DOHH2 (cell line): ENCODE results near the gene ARHGEF35.
A peak's percentile ranks its signal among the peaks of the same experiment; 100 is the strongest.
"Not testable (repeated sequence)": the region's sequence is repeated elsewhere in the genome, so short reads cannot be mapped to it uniquely, and the experiment has no call there.

Source experiments
- H3F3A ChIP-seq: fragments of 200-600 bp; sonication (generic), shearing (Covaris generic); 2 replicates; pipeline ENCODE4 v1.6.0; 2016; ENCODE audit warnings: antibody characterized with exemption, mild to moderate bottlenecking; ENCODE audit not compliant: control insufficient read depth, insufficient read depth
- H3K27ac ChIP-seq: fragments of 200-600 bp; sonication (generic); 2 replicates; pipeline ENCODE4 v1.5.1; 2014; ENCODE audit warnings: low read depth, mild to moderate bottlenecking, low read length, moderate library complexity
- H3K27me3 ChIP-seq: fragments of 200-600 bp; sonication (generic); 2 replicates; pipeline ENCODE4 v1.6.1; 2014; ENCODE audit warnings: mild to moderate bottlenecking, low read length, mixed read lengths; ENCODE audit not compliant: control insufficient read depth
- H3K36me3 ChIP-seq: fragments of 200-600 bp; sonication (generic); 2 replicates; pipeline ENCODE4 v1.6.1; 2014; ENCODE audit warnings: mild to moderate bottlenecking, low read length, moderate library complexity, mixed read lengths; ENCODE audit not compliant: control insufficient read depth
- H3K4me1 ChIP-seq: fragments of 200-600 bp; sonication (generic); 2 replicates; pipeline ENCODE4 v1.6.1; 2014; ENCODE audit warnings: mild to moderate bottlenecking, low read length, mixed read lengths; ENCODE audit not compliant: control insufficient read depth
- H3K4me2 ChIP-seq: fragments of 200-600 bp; sonication (generic); 2 replicates; pipeline ENCODE4 v1.6.0; 2014; ENCODE audit warnings: mild to moderate bottlenecking, low read length, moderate library complexity
- H3K4me3 ChIP-seq: fragments of 200-600 bp; sonication (generic); 2 replicates; pipeline ENCODE4 v1.5.1; 2014; ENCODE audit warnings: mild to moderate bottlenecking, low read length, mixed read lengths
- H3K79me2 ChIP-seq: fragments of 200-600 bp; sonication (generic); 2 replicates; pipeline ENCODE4 v1.6.1; 2014; ENCODE audit warnings: mild to moderate bottlenecking, low read length, mixed read lengths; ENCODE audit not compliant: control insufficient read depth
- H3K9me2 ChIP-seq: fragments of 200-600 bp; sonication (generic); replicated peaks from 2 replicates; pipeline ENCODE4 v1.6.1; 2014; ENCODE audit warnings: mild to moderate bottlenecking, low read length, mixed read lengths; ENCODE audit not compliant: control insufficient read depth
- H3K9me3 ChIP-seq: fragments of 200-600 bp; sonication (generic); 2 replicates; pipeline ENCODE4 v1.6.1; 2014; ENCODE audit warnings: antibody characterized with exemption, low read length, mixed read lengths; ENCODE audit not compliant: control insufficient read depth, insufficient read depth
- H4K20me1 ChIP-seq: fragments of 200-600 bp; sonication (generic); 2 replicates; pipeline ENCODE4 v1.6.0; 2014; ENCODE audit warnings: low read depth, mild to moderate bottlenecking, antibody characterized with exemption, low read length, moderate library complexity; ENCODE audit not compliant: control insufficient read depth, insufficient read depth
- EZH2phosphoT487 ChIP-seq: fragments of 200-600 bp; sonication (generic); IDR thresholded peaks from 2 replicates; pipeline ENCODE4 v1.6.1; 2017; ENCODE audit warnings: borderline replicate concordance, mild to moderate bottlenecking, antibody characterized with exemption, low read length, moderate library complexity, mixed read lengths
- TF ChIP-seq, protein P1 (sequence below): fragments of 200-600 bp; sonication (generic); IDR thresholded peaks from one replicate; pipeline ENCODE4 v1.5.1; 2014; ENCODE audit warnings: antibody characterized with exemption, mild to moderate bottlenecking, low read depth, low read length; ENCODE audit not compliant: poor library complexity, severe bottlenecking

The ARHGEF35 gene

GRCh38 chr7:144178380-144179164 is 17.1 kb downstream of the ARHGEF35 start:
- not testable (repeated sequence) for H3F3A ChIP-seq, H3K4me2 ChIP-seq, H3K9me3 ChIP-seq, H3K4me1 ChIP-seq, H4K20me1 ChIP-seq, H3K27ac ChIP-seq, H3K79me2 ChIP-seq, H3K36me3 ChIP-seq, H3K4me3 ChIP-seq, H3K9me2 ChIP-seq, H3K27me3 ChIP-seq
- TF ChIP-seq, protein P1, sequence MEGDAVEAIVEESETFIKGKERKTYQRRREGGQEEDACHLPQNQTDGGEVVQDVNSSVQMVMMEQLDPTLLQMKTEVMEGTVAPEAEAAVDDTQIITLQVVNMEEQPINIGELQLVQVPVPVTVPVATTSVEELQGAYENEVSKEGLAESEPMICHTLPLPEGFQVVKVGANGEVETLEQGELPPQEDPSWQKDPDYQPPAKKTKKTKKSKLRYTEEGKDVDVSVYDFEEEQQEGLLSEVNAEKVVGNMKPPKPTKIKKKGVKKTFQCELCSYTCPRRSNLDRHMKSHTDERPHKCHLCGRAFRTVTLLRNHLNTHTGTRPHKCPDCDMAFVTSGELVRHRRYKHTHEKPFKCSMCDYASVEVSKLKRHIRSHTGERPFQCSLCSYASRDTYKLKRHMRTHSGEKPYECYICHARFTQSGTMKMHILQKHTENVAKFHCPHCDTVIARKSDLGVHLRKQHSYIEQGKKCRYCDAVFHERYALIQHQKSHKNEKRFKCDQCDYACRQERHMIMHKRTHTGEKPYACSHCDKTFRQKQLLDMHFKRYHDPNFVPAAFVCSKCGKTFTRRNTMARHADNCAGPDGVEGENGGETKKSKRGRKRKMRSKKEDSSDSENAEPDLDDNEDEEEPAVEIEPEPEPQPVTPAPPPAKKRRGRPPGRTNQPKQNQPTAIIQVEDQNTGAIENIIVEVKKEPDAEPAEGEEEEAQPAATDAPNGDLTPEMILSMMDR, result peak; percentile 44

DNA sequence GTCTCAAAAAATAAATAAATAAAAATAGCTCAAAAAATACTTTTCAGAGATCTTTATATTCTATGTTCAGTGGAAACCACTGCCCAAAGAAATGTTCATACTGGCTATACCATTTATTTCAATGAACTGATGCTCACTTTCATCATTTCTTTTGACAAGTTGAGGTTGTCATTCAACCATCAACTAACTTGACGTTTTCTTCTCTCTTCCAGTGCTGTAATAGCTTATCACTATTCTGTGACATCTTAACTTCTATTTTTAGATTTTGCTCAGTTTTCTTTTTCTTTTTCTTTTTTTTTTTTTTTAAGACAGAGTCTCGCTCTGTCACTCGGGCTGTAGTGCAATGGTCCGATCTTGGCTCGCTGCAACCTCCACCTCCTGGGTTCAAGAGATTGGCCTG is 21.0 kb downstream of the ARHGEF35 start:
- TF ChIP-seq, protein P1, result no peak
- TF ChIP-seq EZH2phosphoT487, result no peak
- H3K4me3 ChIP-seq, result no peak overlapping the region
- no peak overlapping the region for H3K27ac ChIP-seq

DNA sequence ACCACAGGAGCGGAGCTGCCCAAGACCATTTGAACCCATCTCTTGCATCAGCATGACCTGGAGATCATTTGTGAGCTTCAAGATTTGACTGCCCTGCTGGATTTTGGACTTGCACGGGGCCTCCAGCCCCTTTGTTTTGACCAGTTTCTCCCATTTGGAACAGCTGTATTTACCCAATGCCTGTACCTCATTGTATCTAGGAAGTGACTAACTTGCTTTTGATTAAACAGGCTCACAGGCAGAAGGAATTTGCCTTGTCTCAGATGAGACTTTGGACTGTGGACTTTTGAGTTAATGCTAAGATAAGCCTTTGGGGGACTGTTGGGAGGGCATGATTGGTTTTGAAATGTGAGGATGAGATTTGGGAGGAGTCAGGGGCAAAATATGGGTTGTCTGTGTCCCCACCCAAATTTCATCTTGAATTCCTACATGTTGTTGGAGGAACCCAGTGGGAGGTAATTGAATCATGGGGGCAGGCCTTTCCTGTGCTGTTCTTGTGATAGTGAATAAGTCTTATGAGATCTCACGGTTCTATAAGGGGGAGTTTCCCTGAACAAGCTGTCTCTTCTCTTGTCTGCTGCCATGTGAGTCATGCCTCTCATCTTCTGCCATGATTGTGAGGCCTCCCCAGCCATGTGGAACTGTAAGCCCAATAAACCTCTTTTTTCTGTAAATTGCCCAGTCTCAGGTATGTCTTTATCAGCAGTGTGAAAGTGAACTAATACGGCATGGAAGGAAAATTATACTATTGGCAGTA is 23.9 kb downstream of the ARHGEF35 start:
- H3K36me3 ChIP-seq, H3K9me2 ChIP-seq, H3K27ac ChIP-seq, H3K4me2 ChIP-seq, H3K79me2 ChIP-seq, H3F3A ChIP-seq, H4K20me1 ChIP-seq, H3K9me3 ChIP-seq, H3K4me1 ChIP-seq, H3K4me3 ChIP-seq, H3K27me3 ChIP-seq: not testable (repeated sequence)

More for the DNA sequence above, 21.0 kb downstream of the ARHGEF35 start:
- H3K4me1 ChIP-seq, result no peaks in the 10 kb centered on the region
- H3K4me2 ChIP-seq, result no peak overlapping the region
- no peaks in the 10 kb centered on the region for H3K27me3 ChIP-seq
- H3K79me2 ChIP-seq, result no peaks in the 10 kb centered on the region
- H3K36me3 ChIP-seq, result no peaks in the 10 kb centered on the region
- H3F3A ChIP-seq, result no peaks in the 10 kb centered on the region
- H4K20me1 ChIP-seq, result no peaks in the 10 kb centered on the region
- H3K9me3 ChIP-seq, result no peaks in the 10 kb centered on the region
- no peaks in the 10 kb centered on the region for H3K9me2 ChIP-seq

DNA sequence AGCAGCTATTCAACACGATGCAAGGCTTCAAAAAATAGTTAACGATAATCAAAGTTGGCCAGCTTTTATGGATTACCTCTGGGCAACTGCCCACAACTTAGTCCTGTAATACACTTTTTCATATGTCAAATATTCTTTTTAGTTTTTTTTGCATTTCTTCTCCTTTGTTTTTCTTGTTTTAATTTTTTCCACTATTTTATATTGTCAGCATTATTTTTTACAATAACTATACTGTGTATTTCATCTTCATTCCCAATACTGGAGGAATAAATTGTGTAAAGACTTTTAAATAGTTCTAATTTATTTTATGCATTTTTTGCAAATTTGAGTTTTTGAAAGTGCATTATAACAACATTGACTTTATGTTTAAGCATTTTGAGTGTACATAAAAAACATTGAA is 30.8 kb downstream of the ARHGEF35 start:
- Histone ChIP-seq H3K9me3 (no peaks in the 10 kb centered on the region), H3F3A (no peaks in the 10 kb centered on the region), H3K4me1 (no peaks in the 10 kb centered on the region), H3K79me2 (no peaks in the 10 kb centered on the region), H3K4me3 (no peak overlapping the region), H4K20me1 (no peaks in the 10 kb centered on the region), H3K27me3 (no peaks in the 10 kb centered on the region), H3K27ac (no peak overlapping the region), H3K9me2 (no peaks in the 10 kb centered on the region), H3K4me2 (no peak overlapping the region), H3K36me3 (no peaks in the 10 kb centered on the region)
- TF ChIP-seq EZH2phosphoT487, result no peak
- TF ChIP-seq, protein P1, result no peak
